ENCODE data around the gene CHCHD2. TPM values are rescaled to one million over a fixed set of nuclear protein-coding genes. Genes with fewer than 3 reads are reported as not detected.

Gene CHCHD2
- total RNA-seq, 1 experiment from 2014 or later, result 797 TPM

DNA sequence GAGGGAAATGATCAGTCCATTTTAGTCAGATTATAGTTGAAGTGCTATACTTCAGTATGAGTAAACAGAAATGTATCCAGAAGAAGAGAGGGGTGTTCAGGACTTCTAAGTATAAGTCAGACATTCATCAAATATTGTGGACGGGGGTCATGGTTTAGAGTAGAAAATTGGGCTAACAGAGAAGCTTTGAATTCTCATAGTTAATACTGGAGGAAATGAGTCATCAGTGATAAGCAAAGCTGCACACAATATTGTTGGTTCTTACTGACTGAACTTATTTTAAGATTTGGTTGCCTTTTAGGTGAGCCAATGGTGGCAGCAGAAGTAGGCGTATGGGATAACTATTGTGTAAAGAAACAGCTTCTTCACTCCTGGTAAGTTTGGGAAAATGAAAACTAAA, 43.9 kb downstream of the CHCHD2 start:
- no peak overlapping the region for H3K4me3 ChIP-seq
- peaks cover 77% of the 10 kb centered on the region for H3K36me3 ChIP-seq
- no peak for DNase-seq
- no peaks in the 10 kb centered on the region for H3K9me3 ChIP-seq
- no peaks in the 10 kb centered on the region for H3K27me3 ChIP-seq

DNA sequence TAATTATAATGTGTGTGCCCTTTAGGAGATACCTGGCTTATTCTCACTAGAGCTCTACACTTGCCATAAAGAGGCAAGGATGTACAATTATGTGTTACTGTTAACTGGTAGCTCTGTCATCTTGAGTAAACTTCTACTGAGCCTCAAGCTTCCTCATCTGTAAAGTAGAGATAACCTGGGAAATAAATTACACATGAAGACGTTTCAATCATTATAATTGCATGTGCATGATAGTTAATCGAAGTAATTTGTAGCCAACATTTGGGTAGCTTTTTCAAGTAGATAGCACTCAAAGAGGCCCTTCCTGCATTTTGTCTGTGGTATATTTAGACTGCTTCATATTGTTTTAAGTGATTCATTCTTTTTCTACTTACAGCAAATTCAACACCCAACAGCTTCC, 52.3 kb downstream of the CHCHD2 start:
- Histone ChIP-seq H3K27me3 (no peaks in the 10 kb centered on the region), H3K4me3 (no peak overlapping the region), H3K36me3 (peaks cover 70% of the 10 kb centered on the region), H3K9me3 (no peaks in the 10 kb centered on the region)
- no peak for DNase-seq

DNA sequence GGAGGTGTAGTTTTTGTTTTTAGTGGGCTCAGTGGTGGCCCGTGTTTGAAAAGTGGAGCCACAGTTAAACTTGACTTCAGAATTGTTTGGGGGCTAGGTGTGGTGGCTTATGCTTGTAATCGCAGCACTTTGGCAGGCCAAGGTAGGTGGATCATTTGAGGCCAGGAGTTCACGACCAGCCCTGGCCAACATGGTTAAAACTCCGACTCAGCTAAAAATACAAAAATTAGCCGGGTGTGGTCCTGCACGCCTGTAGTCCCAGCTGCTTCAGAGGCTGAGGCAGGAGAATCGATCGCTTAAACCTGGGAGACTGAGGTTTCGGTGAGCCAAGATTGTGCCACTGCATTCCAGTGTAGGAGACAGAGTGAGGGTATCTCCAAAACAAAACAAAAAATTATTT, 52.9 kb downstream of the CHCHD2 start:
- Histone ChIP-seq H3K9me3 (no peaks in the 10 kb centered on the region), H3K36me3 (peaks cover 64% of the 10 kb centered on the region), H3K4me3 (peak overlapping the region; percentile 82), H3K27me3 (no peaks in the 10 kb centered on the region)
- DNase-seq, result no peak

Other genes with a start within 250 kb of the CHCHD2 start
- gene SEPTIN14, start 243.7 kb downstream of the CHCHD2 start, total RNA-seq (2014; rRNA removed; shearing (Covaris generic); ENCODE audit: low replicate concordance), result not detected in 2 replicates
- gene ZNF713, start 219.0 kb downstream of the CHCHD2 start, total RNA-seq (2014; rRNA removed; shearing (Covaris generic); ENCODE audit: low replicate concordance), result 0.79 and 3.9 TPM in 2 replicates
- gene MRPS17, start 154.6 kb downstream of the CHCHD2 start, total RNA-seq (2014; rRNA removed; shearing (Covaris generic); ENCODE audit: low replicate concordance), result 24.5 and 28.3 TPM in 2 replicates
- 30.9 and 36.4 TPM in 2 replicates for gene NIPSNAP2, start 141.9 kb downstream of the CHCHD2 start, total RNA-seq (2014; rRNA removed; shearing (Covaris generic); ENCODE audit: low replicate concordance)
- gene PSPH, start 55.0 kb downstream of the CHCHD2 start, total RNA-seq (2014; rRNA removed; shearing (Covaris generic); ENCODE audit: low replicate concordance), result 51.9 and 125 TPM in 2 replicates
- gene CCT6A, start 54.7 kb downstream of the CHCHD2 start, total RNA-seq (2014; rRNA removed; shearing (Covaris generic); ENCODE audit: low replicate concordance), result 421 and 698 TPM in 2 replicates
- gene SUMF2, start 42.2 kb downstream of the CHCHD2 start, total RNA-seq (2014; rRNA removed; shearing (Covaris generic); ENCODE audit: low replicate concordance), result 99.8 and 154 TPM in 2 replicates
- gene PHKG1, start 13.5 kb downstream of the CHCHD2 start, total RNA-seq (2014; rRNA removed; shearing (Covaris generic); ENCODE audit: low replicate concordance), result 5.5 TPM in 1 of 2 replicates, not detected in the other
- not detected in 2 replicates for gene NUPR2, start 9.9 kb upstream of the CHCHD2 start, total RNA-seq (2014; rRNA removed; shearing (Covaris generic); ENCODE audit: low replicate concordance)